Keratinocyte (primary cell): ENCODE results near the gene APEH.
A peak's percentile ranks its signal among the peaks of the same experiment; 100 is the strongest.

Source experiments
- EZH2 ChIP-seq: IDR thresholded peaks from one replicate; pipeline ENCODE4 v1.6.1; 2012; ENCODE audit warnings: inconsistent platforms, mild to moderate bottlenecking, low read length, moderate library complexity
- TF ChIP-seq, protein P1 (sequence below), 3 experiments: IDR thresholded peaks in 1 of 3; conservative IDR thresholded peaks in 1 of 3; optimal IDR thresholded peaks in 1 of 3; 2 replicates in 2 of 3; 3 replicates in 1 of 3; pipeline versions ENCODE3 to v1.5.1; 2011; ENCODE audit warnings: low read length in 3 of 3, mild to moderate bottlenecking in 3 of 3, moderate library complexity in 2 of 3, control low read depth in 1 of 3, inconsistent platforms in 1 of 3; ENCODE audit not compliant: insufficient read depth in 2 of 3; ENCODE audit errors: extremely low read depth in 1 of 3

GRCh38 chr3:49718858-49719213, 44.7 kb downstream of the APEH start:
- TF ChIP-seq, protein P1, sequence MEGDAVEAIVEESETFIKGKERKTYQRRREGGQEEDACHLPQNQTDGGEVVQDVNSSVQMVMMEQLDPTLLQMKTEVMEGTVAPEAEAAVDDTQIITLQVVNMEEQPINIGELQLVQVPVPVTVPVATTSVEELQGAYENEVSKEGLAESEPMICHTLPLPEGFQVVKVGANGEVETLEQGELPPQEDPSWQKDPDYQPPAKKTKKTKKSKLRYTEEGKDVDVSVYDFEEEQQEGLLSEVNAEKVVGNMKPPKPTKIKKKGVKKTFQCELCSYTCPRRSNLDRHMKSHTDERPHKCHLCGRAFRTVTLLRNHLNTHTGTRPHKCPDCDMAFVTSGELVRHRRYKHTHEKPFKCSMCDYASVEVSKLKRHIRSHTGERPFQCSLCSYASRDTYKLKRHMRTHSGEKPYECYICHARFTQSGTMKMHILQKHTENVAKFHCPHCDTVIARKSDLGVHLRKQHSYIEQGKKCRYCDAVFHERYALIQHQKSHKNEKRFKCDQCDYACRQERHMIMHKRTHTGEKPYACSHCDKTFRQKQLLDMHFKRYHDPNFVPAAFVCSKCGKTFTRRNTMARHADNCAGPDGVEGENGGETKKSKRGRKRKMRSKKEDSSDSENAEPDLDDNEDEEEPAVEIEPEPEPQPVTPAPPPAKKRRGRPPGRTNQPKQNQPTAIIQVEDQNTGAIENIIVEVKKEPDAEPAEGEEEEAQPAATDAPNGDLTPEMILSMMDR (optimal IDR thresholded peaks at IDR 0.05 in 1 of 3, IDR thresholded peaks at IDR 0.05 in 1 of 3, conservative IDR thresholded peaks at IDR 0.05 in 1 of 3; ENCODE audit: extremely low read depth in 1 of 3, insufficient read depth in 2 of 3, low read length in 3 of 3): no peak
- TF ChIP-seq EZH2: peak; percentile 22
